IPS-20b (cell line): ENCODE results near the gene DOCK11.
A peak's percentile ranks its signal among the peaks of the same experiment; 100 is the strongest.
"Not testable (repeated sequence)": the region's sequence is repeated elsewhere in the genome, so short reads cannot be mapped to it uniquely, and the experiment has no call there.

ENCODE experiments used
- H3K27ac ChIP-seq: one replicate; pipeline ENCODE4 v1.5.1; 2013; ENCODE audit warnings: low read length
- H3K27me3 ChIP-seq: 2 replicates; pipeline ENCODE4 v1.6.1; 2013; ENCODE audit warnings: mild to moderate bottlenecking, low read length, inconsistent platforms; ENCODE audit not compliant: insufficient read depth
- H3K36me3 ChIP-seq: 2 replicates; pipeline ENCODE4 v1.6.1; 2013; ENCODE audit warnings: low read depth, mild to moderate bottlenecking, inconsistent platforms, low read length, moderate library complexity; ENCODE audit not compliant: insufficient read depth
- H3K4me1 ChIP-seq: 2 replicates; pipeline ENCODE4 v1.6.1; 2013; ENCODE audit warnings: mild to moderate bottlenecking, control low read depth, inconsistent platforms, low read length, moderate library complexity; ENCODE audit not compliant: insufficient read depth
- H3K4me3 ChIP-seq: 2 replicates; pipeline ENCODE4 v1.5.1; 2013; ENCODE audit warnings: mild to moderate bottlenecking, low read length, inconsistent platforms
- H3K9ac ChIP-seq: 2 replicates; pipeline ENCODE4 v1.6.1; 2013; ENCODE audit warnings: low read depth, mild to moderate bottlenecking, inconsistent platforms, low read length, moderate library complexity
- H3K9me3 ChIP-seq: 2 replicates; pipeline ENCODE4 v1.6.1; 2013; ENCODE audit warnings: mild to moderate bottlenecking, low read depth, low read length, inconsistent platforms; ENCODE audit not compliant: insufficient read depth

The DOCK11 gene

GRCh38 chrX:118495061-118495921, at the start of gene DOCK11:
DOCK11 (plus strand) TSS chrX:118495815; CDS start chrX:118495972, 157 bp downstream.
- no peak within 1 kb of the TSS for H3K27ac ChIP-seq
- H3K4me3 ChIP-seq, result peak within 1 kb of the TSS; percentile 77
- H3K9ac ChIP-seq, result peak within 1 kb of the TSS; percentile 81; the same call in 1 of the 2 replicates
- no peaks in the 10 kb centered on the region for H3K9me3 ChIP-seq
- peaks cover 33% of the 10 kb centered on the region for H3K27me3 ChIP-seq
- H3K36me3 ChIP-seq, result no peaks in the 10 kb centered on the region
- peaks cover 18% of the 10 kb centered on the region; the same call in 1 of the 2 replicates for H3K4me1 ChIP-seq

GRCh38 chrX:118448273-118448783, 47.3 kb upstream of the DOCK11 start:
- no peak overlapping the region for H3K4me3 ChIP-seq
- no peaks in the 10 kb centered on the region for H3K27me3 ChIP-seq
- H3K9me3 ChIP-seq, result no peaks in the 10 kb centered on the region
- H3K27ac ChIP-seq, result no peak overlapping the region
- H3K9ac ChIP-seq, result no peak overlapping the region
- H3K4me1 ChIP-seq, result no peaks in the 10 kb centered on the region
- H3K36me3 ChIP-seq, result peaks cover 35% of the 10 kb centered on the region

- Histone ChIP-seq H3K9me3 (no peaks in the 10 kb centered on the region), H3K4me1 (no peaks in the 10 kb centered on the region), H3K36me3 (peaks cover 12% of the 10 kb centered on the region), H3K27ac (no peak overlapping the region), H3K4me3 (no peak overlapping the region), H3K9ac (no peak overlapping the region), H3K27me3 (no peaks in the 10 kb centered on the region)
These were observed 40.6 kb upstream of the DOCK11 start for GRCh38 chrX:118455013-118455412.

GRCh38 chrX:118459494-118459893, 36.1 kb upstream of the DOCK11 start:
- H3K9ac ChIP-seq, result no peak overlapping the region
- no peaks in the 10 kb centered on the region for H3K9me3 ChIP-seq
- no peaks in the 10 kb centered on the region for H3K27me3 ChIP-seq
- H3K4me3 ChIP-seq, result no peak overlapping the region
- H3K4me1 ChIP-seq, result no peaks in the 10 kb centered on the region
- no peak overlapping the region for H3K27ac ChIP-seq
- H3K36me3 ChIP-seq, result no peaks in the 10 kb centered on the region

- Histone ChIP-seq H3K27me3 (no peaks in the 10 kb centered on the region), H3K9ac (no peak overlapping the region), H3K4me1 (no peaks in the 10 kb centered on the region), H3K9me3 (no peaks in the 10 kb centered on the region), H3K27ac (no peak overlapping the region), H3K36me3 (no peaks in the 10 kb centered on the region), H3K4me3 (no peak overlapping the region)
These were observed 31.1 kb upstream of the DOCK11 start for GRCh38 chrX:118464501-118464900.

- H3K27me3 ChIP-seq, result no peaks in the 10 kb centered on the region
- H3K9ac ChIP-seq, result no peak overlapping the region
- no peaks in the 10 kb centered on the region for H3K9me3 ChIP-seq
- no peak overlapping the region for H3K4me3 ChIP-seq
- H3K36me3 ChIP-seq, result no peaks in the 10 kb centered on the region
- no peak overlapping the region for H3K27ac ChIP-seq
- H3K4me1 ChIP-seq, result no peaks in the 10 kb centered on the region
These were observed 27.5 kb upstream of the DOCK11 start for GRCh38 chrX:118468122-118468521.

- H3K27ac ChIP-seq, H3K9ac ChIP-seq, H3K9me3 ChIP-seq, H3K4me3 ChIP-seq, H3K4me1 ChIP-seq, H3K36me3 ChIP-seq, H3K27me3 ChIP-seq: not testable (repeated sequence)
These were observed 24.8 kb upstream of the DOCK11 start for GRCh38 chrX:118470721-118471347.

GRCh38 chrX:118474586-118474985, 21.0 kb upstream of the DOCK11 start:
- Histone ChIP-seq H3K27me3 (no peaks in the 10 kb centered on the region), H3K9ac (no peak overlapping the region), H3K36me3 (no peaks in the 10 kb centered on the region), H3K27ac (no peak overlapping the region), H3K4me1 (no peaks in the 10 kb centered on the region), H3K9me3 (no peaks in the 10 kb centered on the region), H3K4me3 (no peak overlapping the region)

GRCh38 chrX:118475903-118476302, 19.7 kb upstream of the DOCK11 start:
- Histone ChIP-seq H3K4me3 (no peak overlapping the region), H3K27ac (no peak overlapping the region), H3K36me3 (no peaks in the 10 kb centered on the region), H3K9ac (no peak overlapping the region), H3K4me1 (no peaks in the 10 kb centered on the region), H3K9me3 (no peaks in the 10 kb centered on the region), H3K27me3 (no peaks in the 10 kb centered on the region)

- Histone ChIP-seq H3K4me1 (no peaks in the 10 kb centered on the region), H3K9me3 (no peaks in the 10 kb centered on the region), H3K4me3 (no peak overlapping the region), H3K9ac (no peak overlapping the region), H3K27ac (no peak overlapping the region), H3K36me3 (no peaks in the 10 kb centered on the region), H3K27me3 (no peaks in the 10 kb centered on the region)
These were observed 15.4 kb upstream of the DOCK11 start for GRCh38 chrX:118480172-118480571.

- not testable (repeated sequence) for H3K27me3 ChIP-seq, H3K27ac ChIP-seq, H3K9me3 ChIP-seq, H3K9ac ChIP-seq, H3K4me3 ChIP-seq, H3K36me3 ChIP-seq, H3K4me1 ChIP-seq
These were observed 13.2 kb upstream of the DOCK11 start for GRCh38 chrX:118482384-118482783.
